K562 (cell line): ENCODE measurements around the gene GEMIN5. TPM values are rescaled to one million over a fixed set of nuclear protein-coding genes. Genes with fewer than 3 reads are reported as not detected.

Experiments
- ATF6 ChIP-seq: sonication (generic); formaldehyde crosslinking; IDR thresholded peaks from 2 replicates; pipeline ENCODE4 v1.4.0; 2020; ENCODE audit warnings: mild to moderate bottlenecking, missing genetic modification reagents
- HDAC2 ChIP-seq: fragments of 450-650 bp; IDR thresholded peaks from 2 replicates; pipeline ENCODE4 v1.6.1; 2016; ENCODE audit warnings: mild to moderate bottlenecking
- HDAC8 ChIP-seq: fragments of 450-650 bp; IDR thresholded peaks from 2 replicates; pipeline ENCODE4 v1.6.1; 2016; ENCODE audit warnings: mild to moderate bottlenecking, missing genetic modification characterization, moderate library complexity, missing compliant biosample characterization
- HMGXB4 ChIP-seq: sonication (generic); formaldehyde crosslinking; IDR thresholded peaks from 2 replicates; pipeline ENCODE4 v1.8.1; 2023; ENCODE audit warnings: mild to moderate bottlenecking, missing genetic modification reagents
- LEF1 ChIP-seq: fragments of 450-650 bp; IDR thresholded peaks from 2 replicates; pipeline ENCODE4 v1.6.1; 2016; ENCODE audit warnings: mild to moderate bottlenecking
- MAZ ChIP-seq, 2 experiments: fragments of 450-650 bp in 1 of 2; sonication (generic) in 1 of 2; formaldehyde crosslinking; IDR thresholded peaks in 1 of 2; conservative IDR thresholded peaks in 1 of 2; 2 replicates each; pipeline versions ENCODE4 v1.4.0 to v1.5.0; 2020; ENCODE audit warnings: mild to moderate bottlenecking in 1 of 2, missing genetic modification reagents in 1 of 2
- MITF ChIP-seq: IDR thresholded peaks from 2 replicates; pipeline ENCODE4 v1.6.1; 2014; ENCODE audit warnings: antibody characterized with exemption
- POLR2A ChIP-seq: fragments of 450-650 bp; conservative IDR thresholded peaks from 2 replicates; pipeline ENCODE4 v1.6.1; 2016
- PPARD ChIP-seq: fragments of 250-450 bp; sonication (Bioruptor Pico); IDR thresholded peaks from 2 replicates; pipeline ENCODE4 v1.8.0; 2022; ENCODE audit warnings: inconsistent platforms, mild to moderate bottlenecking, moderate library complexity
- SMARCB1 ChIP-seq: IDR thresholded peaks from 2 replicates; pipeline ENCODE4 v1.6.1; 2011; ENCODE audit warnings: improper control_type of control experiment, low read depth; ENCODE audit not compliant: insufficient read length
- TAF1 ChIP-seq: IDR thresholded peaks from 2 replicates; pipeline ENCODE4 v1.6.1; 2011; ENCODE audit warnings: mild to moderate bottlenecking, low read length, moderate library complexity; ENCODE audit not compliant: insufficient read depth, control insufficient read depth, severe bottlenecking; ENCODE audit errors: extremely low read depth
- THAP12 ChIP-seq: fragments of 250-450 bp; sonication (Bioruptor Pico); IDR thresholded peaks from 2 replicates; pipeline ENCODE4 v1.9.0; 2021; ENCODE audit warnings: mild to moderate bottlenecking, inconsistent platforms
- ZBTB12 ChIP-seq: fragments of 250-450 bp; sonication (Bioruptor Pico); IDR thresholded peaks from 2 replicates; pipeline ENCODE4 v1.4.0; 2020
- ZBTB2 ChIP-seq: fragments of 450-650 bp; IDR thresholded peaks from 2 replicates; pipeline ENCODE4 v1.6.1; 2016; ENCODE audit warnings: antibody characterized with exemption
- ZFX ChIP-seq: sonication (generic); formaldehyde crosslinking; IDR thresholded peaks from 2 replicates; pipeline ENCODE4 v1.8.0; 2022; ENCODE audit warnings: mild to moderate bottlenecking, missing genetic modification reagents, moderate library complexity
- ZNF589 ChIP-seq: fragments of 200-800 bp; sonication (Bioruptor generic); IDR thresholded peaks from 2 replicates; pipeline ENCODE4 v1.6.1; 2016; ENCODE audit warnings: low read depth, missing genetic modification characterization, missing compliant biosample characterization
- polyA plus RNA-seq, 8 experiments: library from polyadenylated mRNA; depleted of rRNA in 4 of 8; stranded (reverse) in 5 of 8; unstranded in 3 of 8; fragments of >200 nt; fragmentation: Nextera tagmentation in 2 of 8; fragmentation: Illumina TruSeq in 1 of 8; extraction: Ambion mirVana in 2 of 8; extraction: Trizol in 1 of 8; gene quantifications; 2 replicates each; pipeline versions ENCODE4 v1.2.1 to v1.2.3, GENCODE V29; 2011 to 2014; ENCODE audit warnings: inconsistent platforms in 1 of 8, missing spikeins in 1 of 8
- total RNA-seq, 7 experiments: library from RNA; depleted of rRNA in 6 of 7; stranded (reverse); fragments of >200 nt in 6 of 7; fragmentation: Illumina TruSeq in 2 of 7; extraction: Trizol in 2 of 7; gene quantifications; 2 replicates each; pipeline versions ENCODE4 v1.2.1 to v1.2.3, GENCODE V29; 2011 to 2021; ENCODE audit warnings: low replicate concordance in 1 of 7

Gene GEMIN5
- total and polyA plus RNA-seq, 9 of the 15 experiments (the other 6 are each of a cell fraction or from before 2014, with no cell fraction given), result 10.3 to 48.2 (median 34.7) TPM

GRCh38 chr5:154857530-154858296 lies 80.3 kb downstream of the GEMIN5 start (continued):
- TF ChIP-seq THAP12 (0 out of 2 replicates have a peak, but pooled peaks have one; percentile 28), SMARCB1 (no peak), ATF6 (CRISPR knock-in tag) (no peak), TAF1 (peak; percentile 45), PPARD (no peak), HDAC8 (tag) (peak; percentile 80; the same call in 1 of the 2 replicates), HDAC2 (0 out of 2 replicates have a peak, but pooled peaks have one; percentile 65), MITF (no peak), ZBTB2 (peak; percentile 71), LEF1 (0 out of 2 replicates have a peak, but pooled peaks have one; percentile 41), MAZ (CRISPR knock-in tag; conservative IDR thresholded peaks at IDR 0.05 in 1 of 2, IDR thresholded peaks at IDR 0.05 in 1 of 2) (peak; percentile 46 to 65; a peak in 3 of 4 replicates), ZNF589 (0 out of 2 replicates have a peak, but pooled peaks have one; percentile 52), ZBTB12 (CRISPR knock-in tag) (peak; percentile 32; the same call in 1 of the 2 replicates), HMGXB4 (CRISPR knock-in tag) (peak; percentile 62; the same call in 1 of the 2 replicates), ZFX (CRISPR knock-in tag) (peak; percentile 57), POLR2A (peak; percentile 1)
